BJ (cell line): ENCODE measurements around the gene RRBP1. TPM values are rescaled to one million over a fixed set of nuclear protein-coding genes. Genes with fewer than 3 reads are reported as not detected.

ENCODE experiments used
- CTCF ChIA-PET: fragments of 350-600 bp; formaldehyde crosslinking; extraction: SDS; loops from one replicate; lab custom pipeline; 2021; ENCODE audit warnings: antibody characterized with exemption, inconsistent platforms; lab: Yijun Ruan, JAX
- POLR2A ChIA-PET: fragments of 300-600 bp; sonication (Branson Sonifier 250); formaldehyde crosslinking; extraction: SDS; loops from one replicate; lab custom pipeline; 2021; ENCODE audit warnings: antibody characterized with exemption; lab: Charles Lee
- DNase-seq: peaks from one replicate; pipeline ENCODE4 v3.0.0-alpha.2; 2011; ENCODE audit warnings: low read depth
- H3K27me3 ChIP-seq: 2 replicates; pipeline ENCODE4 v1.6.0; 2011; ENCODE audit warnings: low read length; ENCODE audit not compliant: control insufficient read depth, insufficient read depth
- H3K36me3 ChIP-seq: 2 replicates; pipeline ENCODE4 v1.5.1; 2011; ENCODE audit warnings: low read length; ENCODE audit not compliant: control insufficient read depth, insufficient read depth
- H3K4me3 ChIP-seq: 2 replicates; pipeline ENCODE4 v1.5.1; 2011; ENCODE audit warnings: low read depth, mild to moderate bottlenecking, control low read depth, low read length
- polyA plus RNA-seq: library from polyadenylated mRNA; depleted of rRNA; stranded (reverse); fragments of >200 nt; gene quantifications from 2 replicates; pipeline ENCODE4 v1.2.3, GENCODE V29; 2011
- TF ChIP-seq, protein P1 (sequence below): IDR thresholded peaks from 2 replicates; pipeline ENCODE4 v1.5.1; 2011; ENCODE audit warnings: low read depth, mild to moderate bottlenecking, control low read depth, inconsistent platforms, low read length, moderate library complexity; ENCODE audit not compliant: insufficient read depth

Gene RRBP1
- polyA plus RNA-seq, 1 experiment: 98.7 TPM

GRCh38 chr20:17640875-17641378 is 41.1 kb downstream of the RRBP1 start:
- H3K27me3 ChIP-seq: no peaks in the 10 kb centered on the region
- H3K36me3 ChIP-seq: peaks cover 59% of the 10 kb centered on the region
- CTCF ChIA-PET: no interaction called here
- POLR2A ChIA-PET: no interaction called here
- DNase-seq: no peak
- TF ChIP-seq, protein P1, sequence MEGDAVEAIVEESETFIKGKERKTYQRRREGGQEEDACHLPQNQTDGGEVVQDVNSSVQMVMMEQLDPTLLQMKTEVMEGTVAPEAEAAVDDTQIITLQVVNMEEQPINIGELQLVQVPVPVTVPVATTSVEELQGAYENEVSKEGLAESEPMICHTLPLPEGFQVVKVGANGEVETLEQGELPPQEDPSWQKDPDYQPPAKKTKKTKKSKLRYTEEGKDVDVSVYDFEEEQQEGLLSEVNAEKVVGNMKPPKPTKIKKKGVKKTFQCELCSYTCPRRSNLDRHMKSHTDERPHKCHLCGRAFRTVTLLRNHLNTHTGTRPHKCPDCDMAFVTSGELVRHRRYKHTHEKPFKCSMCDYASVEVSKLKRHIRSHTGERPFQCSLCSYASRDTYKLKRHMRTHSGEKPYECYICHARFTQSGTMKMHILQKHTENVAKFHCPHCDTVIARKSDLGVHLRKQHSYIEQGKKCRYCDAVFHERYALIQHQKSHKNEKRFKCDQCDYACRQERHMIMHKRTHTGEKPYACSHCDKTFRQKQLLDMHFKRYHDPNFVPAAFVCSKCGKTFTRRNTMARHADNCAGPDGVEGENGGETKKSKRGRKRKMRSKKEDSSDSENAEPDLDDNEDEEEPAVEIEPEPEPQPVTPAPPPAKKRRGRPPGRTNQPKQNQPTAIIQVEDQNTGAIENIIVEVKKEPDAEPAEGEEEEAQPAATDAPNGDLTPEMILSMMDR: no peak
- no peak overlapping the region for H3K4me3 ChIP-seq

GRCh38 chr20:17640146-17640874 is 41.7 kb downstream of the RRBP1 start:
- Histone ChIP-seq H3K27me3 (no peaks in the 10 kb centered on the region), H3K4me3 (no peak overlapping the region), H3K36me3 (peaks cover 65% of the 10 kb centered on the region)
- TF ChIP-seq, protein P1: no peak
- ChIA-PET CTCF (no interaction called here), POLR2A (no interaction called here)
- DNase-seq: no peak

DNA sequence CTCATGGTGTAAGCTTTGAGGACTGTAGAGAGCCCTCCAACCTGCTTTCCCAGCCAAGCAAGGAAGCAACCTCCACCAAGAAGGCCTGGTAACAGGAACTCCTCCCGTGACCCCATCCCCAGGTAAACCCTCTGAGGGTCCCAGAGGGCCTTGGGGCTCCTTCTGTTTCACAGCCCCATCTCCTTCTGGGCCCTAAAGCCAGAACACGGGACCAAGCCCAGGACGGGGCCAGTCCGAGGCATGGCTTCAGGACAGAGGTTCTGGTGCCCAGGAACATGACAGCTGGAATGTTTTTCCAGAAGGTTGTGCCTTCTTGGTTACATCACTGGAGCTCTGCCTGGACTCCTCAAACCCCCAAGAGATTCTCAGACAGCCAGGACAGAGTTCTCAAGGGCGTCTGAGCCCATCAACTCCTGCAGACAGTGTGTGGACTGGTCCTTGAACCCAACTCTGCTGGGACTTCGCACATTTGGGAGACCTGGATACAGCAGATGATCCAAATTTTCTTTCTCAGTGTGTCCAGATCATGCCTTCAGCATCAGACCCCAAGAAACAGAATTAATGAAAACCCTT is 43.1 kb downstream of the RRBP1 start:
- no peaks in the 10 kb centered on the region for H3K27me3 ChIP-seq
- ChIA-PET CTCF (interaction anchor here (0.8 to 2.4 kb wide), 3 partner anchors 10 to 134 kb away, joined by 3 to 10 read pairs (median 5); no protein-coding TSS in a partner anchor), POLR2A (no interaction called here)
- TF ChIP-seq, protein P1: no peak
- no peak overlapping the region for H3K4me3 ChIP-seq
- peaks cover 79% of the 10 kb centered on the region for H3K36me3 ChIP-seq
- DNase-seq: no peak

- peaks cover 84% of the 10 kb centered on the region for H3K36me3 ChIP-seq
Observed at GRCh38 chr20:17637985-17638640, 43.9 kb downstream of the RRBP1 start.

More at GRCh38 chr20:17637985-17638640, 43.9 kb downstream of the RRBP1 start:
- Histone ChIP-seq H3K4me3 (no peak overlapping the region), H3K27me3 (no peaks in the 10 kb centered on the region)
- TF ChIP-seq, protein P1: no peak
- ChIA-PET CTCF (interaction anchor here (2.0 to 2.4 kb wide), 2 partner anchors 11 to 16 kb away, joined by 5 to 10 read pairs; no protein-coding TSS in a partner anchor), POLR2A (no interaction called here)
- no peak for DNase-seq
